ENCODE results near the gene CTNNA3.
"Not testable (repeated sequence)": the region's sequence is repeated elsewhere in the genome, so short reads cannot be mapped to it uniquely, and the experiment has no call there.

CTNNA3 gene

GRCh38 chr10:67696029-67696428, at the start of gene CTNNA3:
TSS of gene CTNNA3 (minus strand) at chr10:67696195.
- DNase-seq, result no peak

- DNase-seq, result no peak
Observed at GRCh38 chr10:67735430-67735829, 39.4 kb upstream of the CTNNA3 start.

GRCh38 chr10:67733511-67733910, 37.5 kb upstream of the CTNNA3 start:
- DNase-seq, result no peak

DNA sequence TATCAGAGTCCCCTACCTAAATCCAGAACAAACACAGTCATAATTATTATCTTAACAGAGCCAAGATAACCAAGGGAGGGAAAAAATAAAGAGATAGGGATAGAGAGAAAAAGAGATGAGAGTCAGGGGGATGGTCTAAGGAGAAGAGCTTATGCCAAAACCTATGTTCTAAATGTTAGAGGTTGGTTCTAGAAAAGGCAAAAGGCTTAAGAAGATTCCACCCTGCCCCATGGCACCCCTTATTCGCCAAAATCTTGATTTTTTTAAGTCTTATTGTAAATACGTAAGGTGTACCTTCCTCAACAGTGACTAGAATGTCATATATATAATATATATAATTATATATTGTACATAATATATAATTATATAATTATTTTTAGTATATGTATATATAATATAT, 29.6 kb upstream of the CTNNA3 start:
- no peak for DNase-seq

DNA sequence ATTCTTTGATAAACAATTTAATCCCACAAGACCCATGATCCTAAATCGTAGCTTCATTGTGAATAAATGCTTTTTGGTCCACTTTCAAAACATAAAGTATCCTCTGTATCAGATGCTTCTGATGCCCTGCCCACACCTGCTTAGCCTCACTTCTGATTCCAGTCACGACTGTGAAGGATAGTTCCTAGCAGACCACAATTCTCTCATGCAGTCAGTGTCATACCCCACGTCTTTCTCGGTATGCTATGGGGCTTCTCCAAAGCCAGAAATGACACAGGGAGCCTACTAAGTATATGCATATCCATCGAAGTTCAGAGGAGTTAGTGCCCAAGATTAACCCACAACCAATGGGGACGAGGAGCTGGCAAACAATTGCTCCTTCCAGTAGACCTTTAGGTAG, 27.6 kb upstream of the CTNNA3 start:
- no peak for DNase-seq

- no peak for DNase-seq
Observed at GRCh38 chr10:67722113-67722512, 26.1 kb upstream of the CTNNA3 start.

GRCh38 chr10:67716455-67716854, 20.5 kb upstream of the CTNNA3 start:
- not testable (repeated sequence) for DNase-seq

- DNase-seq, result no peak
Observed at GRCh38 chr10:67705921-67706320, 9.9 kb upstream of the CTNNA3 start.

- not testable (repeated sequence) for DNase-seq
Observed at GRCh38 chr10:67699613-67700270, 3.7 kb upstream of the CTNNA3 start.

GRCh38 chr10:67698164-67698563, 2.2 kb upstream of the CTNNA3 start:
- no peak for DNase-seq

DNA sequence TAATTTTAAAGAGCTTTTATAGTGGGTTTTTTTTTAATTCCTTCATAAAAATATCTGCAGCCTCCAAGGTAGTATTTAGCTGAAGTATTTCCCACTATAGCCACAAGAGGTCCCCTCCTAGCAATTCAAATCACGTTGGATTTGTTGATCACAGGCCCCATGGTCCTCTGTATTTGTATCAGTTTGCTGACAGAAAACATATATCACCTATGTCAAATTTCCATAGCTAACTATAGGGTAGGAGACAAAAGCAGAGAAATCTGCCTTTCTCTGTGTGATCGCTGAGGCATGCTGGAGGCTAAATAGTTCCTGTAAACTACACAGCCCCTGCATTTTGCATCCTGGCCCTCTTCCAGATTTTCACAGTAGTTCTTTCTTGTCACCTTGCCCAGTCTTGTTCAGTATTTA, 1.7 kb upstream of the CTNNA3 start:
- DNase-seq, result no peak

DNA sequence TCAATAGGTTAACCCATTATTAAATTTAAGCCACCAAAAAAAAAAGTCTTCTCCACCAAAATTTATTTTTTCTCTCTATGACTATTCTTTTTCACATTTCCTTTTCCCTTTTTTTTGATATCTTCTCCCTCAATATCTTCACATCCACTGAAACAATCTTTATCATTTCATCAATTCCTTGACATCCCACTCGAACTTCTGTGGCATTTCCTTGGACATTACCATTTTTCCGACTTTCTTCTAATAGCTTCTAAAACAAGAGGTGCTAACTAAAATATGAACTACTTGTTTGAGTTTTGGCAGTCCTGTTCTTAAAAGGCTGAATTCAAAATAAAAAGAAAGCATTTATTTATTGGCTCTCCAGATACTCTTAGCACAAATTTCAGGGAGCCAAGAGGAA, 684 bp upstream of the CTNNA3 start:
- no peak for DNase-seq

DNA sequence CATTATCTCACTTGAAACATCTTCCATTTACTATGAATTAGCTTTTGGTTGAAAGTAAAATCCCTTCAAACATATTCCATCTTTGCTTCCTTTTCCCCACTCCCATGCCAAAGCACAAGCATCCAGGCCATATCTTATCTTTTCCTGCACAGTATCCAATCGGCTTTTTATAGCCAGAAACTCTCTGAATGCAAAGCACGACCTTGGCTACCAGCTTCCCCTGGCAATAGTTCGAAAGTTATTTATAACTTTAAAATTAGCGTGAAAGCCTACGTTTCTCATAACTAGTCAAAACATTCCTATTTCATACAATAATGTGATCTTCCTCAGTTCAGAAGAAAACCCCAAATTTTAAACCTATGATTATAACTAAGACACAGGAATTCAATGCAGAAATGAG, 440 bp downstream of the CTNNA3 start:
- DNase-seq, result no peak

DNA sequence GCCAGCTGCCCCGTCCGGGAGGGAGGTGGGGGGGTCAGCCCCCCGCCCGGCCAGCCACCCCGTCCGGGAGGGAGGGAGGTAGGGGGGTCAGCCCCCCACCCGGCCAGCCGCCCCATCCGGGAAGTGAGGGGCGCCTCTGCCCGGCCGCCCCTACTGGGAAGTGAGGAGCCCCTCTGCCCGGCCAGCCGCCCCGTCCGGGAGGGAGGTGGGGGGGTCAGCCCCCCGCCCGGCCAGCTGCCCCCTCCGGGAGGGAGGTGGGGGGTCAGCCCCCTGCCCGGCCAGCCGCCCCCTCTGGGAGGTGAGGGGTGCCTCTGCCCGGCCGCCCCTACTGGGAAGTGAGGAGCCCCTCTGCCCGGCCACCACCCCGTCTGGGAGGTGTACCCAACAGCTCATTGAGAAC, 4.1 kb downstream of the CTNNA3 start:
- DNase-seq, result not testable (repeated sequence)

GRCh38 chr10:67690540-67690939, 5.5 kb downstream of the CTNNA3 start:
- not testable (repeated sequence) for DNase-seq

DNA sequence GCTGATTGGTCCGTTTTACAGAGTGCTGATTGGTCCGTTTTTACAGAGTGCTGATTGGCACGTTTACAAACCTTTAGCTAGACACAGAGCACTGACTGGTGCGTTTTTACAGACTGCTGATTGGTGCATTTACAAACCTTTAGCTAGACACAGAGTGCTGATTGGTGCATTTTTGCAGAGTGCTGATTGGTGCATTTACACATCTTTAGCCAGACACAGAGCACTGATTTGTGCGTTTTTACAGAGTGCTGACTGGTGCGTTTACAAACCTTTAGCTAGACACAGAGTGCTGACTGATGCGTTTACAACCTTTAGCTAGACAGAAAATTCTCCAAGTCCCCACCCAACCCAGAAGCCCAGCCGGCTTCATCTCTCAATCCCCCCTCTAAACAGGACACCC, 11.9 kb downstream of the CTNNA3 start:
- DNase-seq, result not testable (repeated sequence)

GRCh38 chr10:67678335-67678974, 17.5 kb downstream of the CTNNA3 start:
- DNase-seq, result no peak

DNA sequence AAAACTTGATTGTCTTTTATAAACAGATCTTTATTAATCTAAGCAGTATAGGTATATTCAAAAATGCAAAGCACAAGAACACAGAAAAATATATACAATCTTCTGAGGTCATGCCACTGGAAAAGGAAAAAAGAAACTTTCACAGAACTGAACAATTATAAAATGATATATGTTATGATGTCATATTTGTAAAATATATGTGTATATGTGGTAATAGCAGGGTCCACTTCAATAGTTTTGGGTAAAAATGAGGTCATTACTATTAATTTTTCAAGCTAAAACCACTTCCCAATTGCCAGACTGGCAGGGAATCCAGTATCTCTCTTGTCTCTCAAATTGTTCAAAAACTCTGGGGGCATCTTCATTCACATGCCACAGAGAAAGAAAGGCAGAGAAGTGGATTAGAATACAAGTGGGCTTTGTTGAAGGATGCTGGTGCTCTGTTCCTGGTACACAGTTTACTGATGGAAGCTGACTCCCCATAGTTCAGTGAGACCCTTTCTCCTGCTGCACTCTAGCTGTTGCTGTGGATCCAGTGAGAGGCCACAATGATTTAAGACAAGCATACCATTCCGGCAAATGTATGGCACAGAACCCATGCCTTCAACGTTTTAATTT, 19.7 kb downstream of the CTNNA3 start:
- no peak for DNase-seq

GRCh38 chr10:67670401-67670800, 25.6 kb downstream of the CTNNA3 start:
- DNase-seq, result no peak

DNA sequence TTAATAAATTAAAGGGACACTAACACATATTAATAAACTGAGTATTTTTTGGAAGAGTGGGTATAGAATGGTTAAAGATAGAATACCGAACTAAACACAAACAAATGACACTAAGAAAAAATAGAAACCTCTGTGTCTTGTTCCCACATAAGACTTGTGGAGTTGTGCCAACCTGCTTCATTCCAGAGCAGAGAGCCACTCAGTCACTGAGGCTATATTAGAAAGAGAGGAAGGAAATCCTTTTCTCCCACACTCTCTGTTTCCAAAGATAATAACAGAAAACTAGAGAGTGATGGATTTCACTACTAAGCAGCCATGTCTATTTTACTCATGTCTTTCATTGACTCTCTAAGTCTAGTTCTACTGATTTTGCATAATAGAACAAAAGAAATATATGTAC, 26.0 kb downstream of the CTNNA3 start:
- no peak for DNase-seq

DNA sequence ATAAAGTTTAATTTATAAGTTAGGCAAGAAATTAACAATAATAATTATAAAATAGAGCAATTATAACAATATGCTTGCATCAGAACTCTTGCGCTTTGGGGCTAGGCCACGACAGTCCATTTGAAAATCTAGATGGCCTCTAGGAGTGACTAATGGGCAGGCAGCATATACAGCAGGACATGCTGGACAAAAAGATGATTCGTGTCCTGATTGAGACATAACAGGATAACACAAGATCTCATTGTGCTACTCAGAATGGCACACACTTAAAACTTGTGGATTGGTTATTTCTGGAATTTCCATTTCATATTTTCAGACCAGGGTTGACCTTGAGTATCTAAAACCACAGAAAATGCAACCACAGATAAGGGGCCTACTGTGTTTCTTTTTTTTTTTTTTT, 27.5 kb downstream of the CTNNA3 start:
- DNase-seq, result no peak

DNA sequence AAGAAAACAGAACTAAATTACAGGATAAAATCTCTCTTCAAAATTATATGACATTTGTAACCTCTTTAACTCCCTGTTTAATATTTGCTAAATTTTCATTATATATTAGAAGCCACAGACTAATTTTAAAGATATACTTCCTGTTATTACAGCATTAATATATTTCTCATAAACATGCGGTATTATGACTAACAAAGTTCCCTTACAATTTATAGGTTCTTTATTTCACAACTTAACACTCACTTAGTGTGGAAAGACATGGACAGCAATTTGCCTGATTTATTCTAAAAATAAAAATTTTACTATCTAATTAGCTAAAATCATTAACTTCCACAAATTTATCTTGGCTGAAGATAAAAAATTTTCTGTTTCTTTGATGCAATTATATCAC, 29.0 kb downstream of the CTNNA3 start:
- DNase-seq, result no peak

GRCh38 chr10:67666416-67667034, 29.5 kb downstream of the CTNNA3 start:
- DNase-seq, result no peak

DNA sequence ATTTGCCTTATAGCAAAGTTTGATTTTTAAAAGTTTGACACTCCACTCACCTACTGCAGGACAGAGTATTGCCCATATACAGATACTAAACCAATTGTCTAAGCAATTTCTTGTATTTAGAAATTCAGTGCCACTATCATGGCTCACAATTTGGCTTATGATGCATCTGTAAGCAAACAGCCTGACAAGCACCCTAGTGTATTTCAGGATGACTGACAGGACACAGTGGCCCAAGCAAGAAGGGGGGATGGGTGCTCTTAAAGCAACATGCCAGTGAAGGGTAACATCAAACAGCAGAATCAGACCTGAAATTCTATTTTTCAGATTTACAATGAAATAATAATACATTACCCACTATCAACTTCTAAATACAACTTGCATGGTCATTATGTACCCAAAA, 30.5 kb downstream of the CTNNA3 start:
- no peak for DNase-seq

Data from NCI-H510A (cell line).